Type B pancreatic cell (in vitro differentiated cells): ENCODE data around the gene PTP4A1. TPM values are rescaled to one million over a fixed set of nuclear protein-coding genes. Genes with fewer than 3 reads are reported as not detected.
"Not testable (repeated sequence)": the region's sequence is repeated elsewhere in the genome, so short reads cannot be mapped to it uniquely, and the experiment has no call there.

Source experiments
- DNase-seq: peaks from one replicate; pipeline ENCODE4 v3.0.0; 2021; ENCODE audit warnings: mixed read lengths; ENCODE audit not compliant: unreplicated experiment; ENCODE audit errors: extremely low spot score
- H3K27ac Mint-ChIP-seq: 2 replicates; pipeline ENCODE4 v1.8.0; 2021; ENCODE audit warnings: mild to moderate bottlenecking, mixed read lengths
- H3K27me3 Mint-ChIP-seq: 2 replicates; pipeline ENCODE4 v1.8.0; 2021; ENCODE audit warnings: mixed read lengths
- H3K36me3 Mint-ChIP-seq: 2 replicates; pipeline ENCODE4 v1.8.0; 2021; ENCODE audit warnings: mixed read lengths
- H3K4me1 Mint-ChIP-seq: one replicate; pipeline ENCODE4 v1.8.0; 2021; ENCODE audit warnings: mixed read lengths; ENCODE audit not compliant: unreplicated experiment
- H3K4me3 Mint-ChIP-seq: 2 replicates; pipeline ENCODE4 v1.8.0; 2021; ENCODE audit warnings: mild to moderate bottlenecking, mixed read lengths
- H3K9me3 Mint-ChIP-seq: 2 replicates; pipeline ENCODE4 v1.8.0; 2021; ENCODE audit warnings: mixed read lengths
- total RNA-seq: library from RNA; stranded (reverse); gene quantifications from 2 replicates; pipeline ENCODE4 v1.2.1, GENCODE V29; 2021; ENCODE audit warnings: low replicate concordance
- TF ChIP-seq, protein P1 (sequence below): fragments of 200-600 bp; sonication (generic); conservative IDR thresholded peaks from 2 replicates; pipeline ENCODE4 v1.5.0; 2021; ENCODE audit warnings: antibody characterized with exemption, mild to moderate bottlenecking

PTP4A1 gene
- total RNA-seq, 1 donor from 2014 or later: 85.6 TPM

DNA sequence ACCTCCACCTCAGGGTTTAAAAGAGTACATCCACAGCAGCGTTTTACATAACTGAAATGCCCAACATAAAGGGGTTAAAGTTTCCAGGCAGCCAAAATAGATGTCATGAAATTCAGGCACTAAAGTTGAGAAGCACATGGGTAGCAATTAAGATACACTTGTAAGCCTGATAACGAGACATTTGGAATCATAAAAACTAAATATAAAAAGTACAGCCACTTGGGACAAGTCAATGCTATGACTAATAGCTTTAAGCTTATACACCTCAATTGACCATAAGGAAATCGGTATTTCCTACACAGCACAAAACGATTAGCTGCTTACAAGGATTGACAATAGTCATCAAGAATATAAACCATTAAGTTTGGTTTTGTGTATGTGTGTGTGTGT lies 11.8 kb downstream of the PTP4A1 start:
- no peak for DNase-seq
- TF ChIP-seq, protein P1, sequence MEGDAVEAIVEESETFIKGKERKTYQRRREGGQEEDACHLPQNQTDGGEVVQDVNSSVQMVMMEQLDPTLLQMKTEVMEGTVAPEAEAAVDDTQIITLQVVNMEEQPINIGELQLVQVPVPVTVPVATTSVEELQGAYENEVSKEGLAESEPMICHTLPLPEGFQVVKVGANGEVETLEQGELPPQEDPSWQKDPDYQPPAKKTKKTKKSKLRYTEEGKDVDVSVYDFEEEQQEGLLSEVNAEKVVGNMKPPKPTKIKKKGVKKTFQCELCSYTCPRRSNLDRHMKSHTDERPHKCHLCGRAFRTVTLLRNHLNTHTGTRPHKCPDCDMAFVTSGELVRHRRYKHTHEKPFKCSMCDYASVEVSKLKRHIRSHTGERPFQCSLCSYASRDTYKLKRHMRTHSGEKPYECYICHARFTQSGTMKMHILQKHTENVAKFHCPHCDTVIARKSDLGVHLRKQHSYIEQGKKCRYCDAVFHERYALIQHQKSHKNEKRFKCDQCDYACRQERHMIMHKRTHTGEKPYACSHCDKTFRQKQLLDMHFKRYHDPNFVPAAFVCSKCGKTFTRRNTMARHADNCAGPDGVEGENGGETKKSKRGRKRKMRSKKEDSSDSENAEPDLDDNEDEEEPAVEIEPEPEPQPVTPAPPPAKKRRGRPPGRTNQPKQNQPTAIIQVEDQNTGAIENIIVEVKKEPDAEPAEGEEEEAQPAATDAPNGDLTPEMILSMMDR: no peak
- Mint-ChIP-seq H3K4me3 (no peak overlapping the region), H3K4me1 (no peaks in the 10 kb centered on the region), H3K27me3 (no peaks in the 10 kb centered on the region), H3K9me3 (no peaks in the 10 kb centered on the region), H3K27ac (peak overlapping the region; percentile 59), H3K36me3 (peaks cover 32% of the 10 kb centered on the region)

DNA sequence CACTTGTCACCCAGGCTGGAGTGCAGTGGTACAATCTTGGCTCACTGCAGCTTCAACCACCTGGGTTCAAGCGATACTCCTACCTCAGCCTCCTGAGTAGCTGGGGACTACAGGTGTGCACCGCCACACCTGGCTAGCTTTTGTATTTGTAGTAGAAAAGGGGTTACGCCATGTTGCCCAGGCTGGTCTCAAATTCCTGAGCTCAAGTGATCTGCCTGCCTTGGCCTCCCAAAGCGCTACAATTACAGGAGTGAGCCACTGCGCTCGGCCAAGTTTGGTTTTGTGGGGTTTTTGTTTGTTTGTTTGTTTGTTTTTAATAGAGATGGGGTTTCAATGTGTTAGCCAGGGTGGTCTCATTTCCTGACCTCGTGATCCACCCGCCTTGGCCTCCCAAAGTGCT lies 12.3 kb downstream of the PTP4A1 start:
- Mint-ChIP-seq H3K4me3 (no peak overlapping the region), H3K27me3 (no peaks in the 10 kb centered on the region), H3K36me3 (peaks cover 32% of the 10 kb centered on the region), H3K4me1 (no peaks in the 10 kb centered on the region), H3K9me3 (no peaks in the 10 kb centered on the region), H3K27ac (no peak overlapping the region)
- TF ChIP-seq, protein P1: no peak
- DNase-seq: no peak

DNA sequence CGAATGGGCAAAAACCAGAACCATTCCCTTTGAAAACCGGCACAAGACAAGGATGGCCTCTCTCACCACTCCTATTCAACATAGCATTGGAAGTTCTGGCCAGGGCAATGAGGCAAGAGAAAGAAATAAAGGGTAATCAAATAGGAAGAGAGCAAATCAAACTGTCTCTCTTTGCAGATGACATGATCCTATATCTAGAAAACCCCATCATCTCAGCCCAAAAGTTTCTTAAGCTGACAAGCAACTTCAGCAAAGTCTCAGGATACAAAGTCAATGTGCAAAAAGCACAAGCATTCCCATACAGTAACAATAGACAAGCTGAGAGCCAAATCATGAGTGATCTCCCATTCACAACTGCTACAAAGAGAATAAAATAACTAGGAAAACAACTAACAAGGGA lies 13.4 kb downstream of the PTP4A1 start:
- H3K27ac Mint-ChIP-seq, H3K9me3 Mint-ChIP-seq, DNase-seq, H3K4me1 Mint-ChIP-seq, H3K4me3 Mint-ChIP-seq, H3K27me3 Mint-ChIP-seq: not testable (repeated sequence)
- peaks cover 21% of the 10 kb centered on the region for H3K36me3 Mint-ChIP-seq

DNA sequence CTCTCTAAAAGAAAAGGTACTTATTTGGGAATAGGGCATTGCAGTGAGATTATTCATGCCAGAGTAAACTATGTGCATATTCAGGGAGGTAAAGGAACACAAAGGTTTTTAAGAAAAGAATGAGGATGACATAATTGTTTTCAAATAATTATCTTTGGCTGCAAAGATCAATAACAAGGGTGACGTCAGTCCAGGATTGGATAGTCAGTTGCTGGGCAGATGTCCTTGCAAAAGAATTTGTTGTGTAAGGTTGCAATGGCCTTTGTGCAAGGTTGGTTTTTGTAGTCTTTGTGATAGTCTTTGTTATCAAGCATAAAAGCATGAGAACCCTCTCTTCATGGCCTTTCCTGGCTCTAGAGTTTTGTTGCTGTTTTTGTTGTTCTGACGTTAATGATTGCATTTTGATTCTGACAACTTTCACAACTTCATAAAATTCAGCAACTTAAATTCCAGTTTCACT lies 17.7 kb downstream of the PTP4A1 start:
- Mint-ChIP-seq H3K4me1 (no peaks in the 10 kb centered on the region), H3K9me3 (no peaks in the 10 kb centered on the region), H3K27me3 (no peaks in the 10 kb centered on the region), H3K27ac (no peak overlapping the region), H3K4me3 (no peak overlapping the region), H3K36me3 (no peaks in the 10 kb centered on the region)
- no peak for DNase-seq
- TF ChIP-seq, protein P1: no peak

DNA sequence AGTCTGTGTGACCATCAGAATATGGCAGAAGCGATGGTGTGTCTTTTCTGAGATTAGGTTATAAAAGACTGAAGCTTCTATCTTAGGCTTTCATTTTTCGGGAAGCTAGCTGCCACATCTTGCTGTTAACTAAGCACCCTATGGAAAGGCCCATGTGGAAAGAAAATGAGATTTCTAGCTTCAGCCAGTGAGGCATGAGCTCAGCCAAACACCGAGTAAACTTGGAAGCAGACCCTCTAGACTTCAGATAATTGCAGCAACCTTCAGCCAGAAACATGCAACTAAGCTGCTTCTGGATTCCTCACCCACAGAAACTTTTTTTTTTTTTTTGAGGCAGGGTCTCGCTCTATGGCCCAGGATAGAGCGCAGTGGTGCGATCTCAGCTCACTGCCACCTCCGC lies 20.6 kb downstream of the PTP4A1 start:
- TF ChIP-seq, protein P1: no peak
- DNase-seq: no peak
- no peaks in the 10 kb centered on the region for H3K27me3 Mint-ChIP-seq
- H3K4me1 Mint-ChIP-seq: peaks cover 2% of the 10 kb centered on the region
- H3K36me3 Mint-ChIP-seq: no peaks in the 10 kb centered on the region
- no peak overlapping the region for H3K27ac Mint-ChIP-seq
- H3K4me3 Mint-ChIP-seq: no peak overlapping the region
- H3K9me3 Mint-ChIP-seq: no peaks in the 10 kb centered on the region

DNA sequence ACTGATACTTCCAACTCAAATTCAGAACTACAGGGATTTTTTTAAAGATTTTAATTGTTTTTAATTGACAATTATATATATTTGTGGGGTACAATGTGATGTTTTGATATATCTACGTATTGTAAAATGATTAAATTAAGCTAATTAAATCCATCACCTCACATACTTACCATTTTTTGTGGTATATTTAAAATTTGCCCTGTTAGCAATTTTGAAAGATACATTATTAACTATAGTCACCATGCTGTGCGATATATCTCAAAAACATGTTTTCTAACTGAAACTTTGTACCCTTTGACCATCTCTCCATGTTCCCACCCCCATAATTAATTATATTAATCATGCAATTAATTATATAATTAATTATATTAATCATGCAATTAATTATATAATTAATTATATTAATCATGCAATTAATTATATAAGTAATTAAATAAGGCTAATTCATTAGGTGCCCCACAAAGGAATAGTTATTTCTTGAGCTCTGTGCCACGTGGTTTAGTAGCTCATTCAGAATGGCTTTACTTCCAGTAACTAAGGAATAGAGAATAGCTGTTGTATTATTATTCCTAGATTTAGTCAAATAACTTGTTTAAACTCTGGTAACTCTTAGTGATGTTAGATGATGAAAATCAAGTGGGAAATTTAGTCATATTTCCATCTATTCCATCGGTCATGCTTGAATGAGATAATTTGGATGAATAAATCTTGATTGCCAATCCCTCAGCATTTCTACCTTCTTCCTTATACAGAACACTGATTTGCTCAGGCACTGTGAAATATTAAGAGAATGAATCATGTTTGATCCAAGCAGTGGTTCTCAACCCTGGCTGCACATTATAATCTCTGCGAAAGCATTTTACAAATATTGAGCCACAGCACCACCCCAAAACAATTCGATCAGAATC lies 25.1 kb downstream of the PTP4A1 start:
- no peaks in the 10 kb centered on the region for H3K27me3 Mint-ChIP-seq
- no peaks in the 10 kb centered on the region for H3K36me3 Mint-ChIP-seq
- TF ChIP-seq, protein P1: no peak
- H3K27ac Mint-ChIP-seq: peak overlapping the region; percentile 91
- peaks cover 7% of the 10 kb centered on the region for H3K4me1 Mint-ChIP-seq
- DNase-seq: no peak
- no peaks in the 10 kb centered on the region for H3K9me3 Mint-ChIP-seq
- peak overlapping the region; percentile 99 for H3K4me3 Mint-ChIP-seq
